Measurements from ENCODE around the gene ZDHHC8.

Gene ZDHHC8

DNA sequence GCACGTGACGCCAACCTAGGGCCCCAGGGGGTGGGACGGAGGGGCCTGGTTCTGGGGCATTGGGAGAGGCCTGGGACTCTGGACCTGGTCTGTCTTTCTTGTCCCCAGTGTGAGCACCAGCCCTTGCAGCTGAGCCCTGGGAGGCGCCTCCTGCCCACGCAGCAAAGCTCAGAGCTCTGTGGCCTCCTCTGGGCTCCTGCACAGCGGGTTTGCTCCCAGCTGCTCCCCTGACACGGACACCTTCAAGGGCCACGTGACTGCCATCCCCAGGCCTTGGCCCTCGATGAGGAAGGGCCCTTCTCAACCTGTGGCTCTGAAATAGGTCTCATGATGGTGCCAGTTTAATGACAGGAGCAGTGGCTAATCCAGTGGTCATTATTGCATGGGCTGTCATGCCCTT lies 50.8 kb downstream of the ZDHHC8 start:
- no peak for DNase-seq (ENCODE audit: low read depth)
- no peak overlapping the region for H3K4me3 ChIP-seq (ENCODE audit: low read depth, low read length)
- TF ChIP-seq CTCF (IDR thresholded peaks at IDR 0.05; ENCODE audit: control insufficient read depth, extremely low read depth, insufficient read depth): no peak

GRCh38 chr22:20183101-20183500 lies 51.5 kb downstream of the ZDHHC8 start:
- no peak for TF ChIP-seq CTCF (IDR thresholded peaks at IDR 0.05; ENCODE audit: control insufficient read depth, extremely low read depth, insufficient read depth)
- no peak for DNase-seq (ENCODE audit: low read depth)
- H3K4me3 ChIP-seq (ENCODE audit: low read depth, low read length): no peak overlapping the region

DNA sequence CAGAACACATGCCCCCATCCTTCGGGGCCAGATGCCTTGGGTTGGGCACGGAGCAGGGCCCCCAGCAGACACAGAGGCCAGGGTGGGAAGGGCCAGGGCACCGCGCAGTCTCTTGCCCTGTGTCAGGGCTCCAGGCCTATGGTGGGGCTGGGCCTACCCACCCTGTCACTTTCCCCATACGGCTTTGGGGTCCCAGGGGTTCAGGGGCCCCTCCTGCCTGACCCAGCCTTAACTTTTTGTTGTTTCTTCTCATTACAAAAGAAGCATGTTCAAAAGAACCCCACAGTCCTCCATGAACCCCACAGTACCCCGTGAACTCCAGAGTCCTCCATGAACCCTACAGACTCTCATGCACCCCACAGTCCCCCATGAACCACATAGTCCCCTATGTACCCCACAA lies 52.2 kb downstream of the ZDHHC8 start:
- TF ChIP-seq CTCF (IDR thresholded peaks at IDR 0.05; ENCODE audit: control insufficient read depth, extremely low read depth, insufficient read depth): no peak
- no peak overlapping the region for H3K4me3 ChIP-seq (ENCODE audit: low read depth, low read length)
- DNase-seq (ENCODE audit: low read depth): no peak

DNA sequence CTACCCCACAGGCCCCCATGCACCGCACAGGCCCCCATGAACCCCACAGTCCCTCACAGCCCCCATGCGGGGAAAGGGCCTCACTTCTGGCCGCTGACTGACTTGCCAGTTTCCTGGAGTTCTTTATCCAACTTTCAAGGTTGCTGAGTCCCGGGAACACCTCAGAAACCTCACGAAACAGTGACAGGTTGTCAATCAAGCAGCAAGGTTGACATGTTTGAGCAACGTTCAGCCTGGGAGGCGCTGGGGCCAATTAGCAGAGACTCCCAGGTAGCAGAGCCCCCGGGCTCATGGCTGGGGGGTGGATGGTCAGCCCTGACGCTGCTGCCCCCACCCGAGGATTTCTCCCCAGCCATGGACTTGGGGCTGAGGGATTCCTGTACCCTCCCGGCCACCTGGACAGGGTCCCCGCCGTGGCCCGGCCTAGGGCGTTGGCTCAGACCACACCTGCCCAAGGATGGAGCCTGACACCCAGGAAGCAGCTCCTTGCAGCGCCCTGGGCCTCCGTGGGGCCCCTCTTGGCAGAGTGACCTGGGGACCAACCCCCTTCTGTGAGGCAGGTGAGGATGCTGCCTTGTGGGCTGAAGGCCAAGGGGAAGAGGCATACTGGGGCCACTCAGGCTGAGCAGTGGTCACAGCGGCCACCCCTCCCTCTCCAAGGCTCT lies 53.0 kb downstream of the ZDHHC8 start:
- no peak for DNase-seq (ENCODE audit: low read depth)
- H3K4me3 ChIP-seq (ENCODE audit: low read depth, low read length): no peak overlapping the region
- TF ChIP-seq CTCF (IDR thresholded peaks at IDR 0.05; ENCODE audit: control insufficient read depth, extremely low read depth, insufficient read depth): no peak

DNA sequence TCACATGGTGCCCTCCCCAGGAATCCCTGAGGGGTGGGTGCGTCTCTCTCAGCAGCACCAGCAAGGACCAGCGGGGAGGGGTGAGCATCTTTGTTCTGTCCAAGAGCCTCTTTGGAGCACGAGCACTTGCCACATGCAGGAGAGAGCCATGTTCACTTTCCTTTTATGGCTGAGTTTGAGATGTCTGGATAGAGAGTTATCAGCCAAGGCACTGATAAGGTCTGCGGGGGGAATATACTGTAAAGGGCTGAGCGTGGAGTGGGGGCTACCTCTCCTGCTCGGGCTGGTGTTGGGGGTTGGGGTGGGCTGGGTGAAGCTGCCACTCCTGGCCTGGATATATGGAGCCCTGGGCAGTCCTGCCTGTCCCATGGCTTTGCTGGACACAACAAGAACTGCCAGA lies 54.1 kb downstream of the ZDHHC8 start:
- H3K4me3 ChIP-seq (ENCODE audit: low read depth, low read length): no peak overlapping the region
- no peak for TF ChIP-seq CTCF (IDR thresholded peaks at IDR 0.05; ENCODE audit: control insufficient read depth, extremely low read depth, insufficient read depth)
- DNase-seq (ENCODE audit: low read depth): no peak

DNA sequence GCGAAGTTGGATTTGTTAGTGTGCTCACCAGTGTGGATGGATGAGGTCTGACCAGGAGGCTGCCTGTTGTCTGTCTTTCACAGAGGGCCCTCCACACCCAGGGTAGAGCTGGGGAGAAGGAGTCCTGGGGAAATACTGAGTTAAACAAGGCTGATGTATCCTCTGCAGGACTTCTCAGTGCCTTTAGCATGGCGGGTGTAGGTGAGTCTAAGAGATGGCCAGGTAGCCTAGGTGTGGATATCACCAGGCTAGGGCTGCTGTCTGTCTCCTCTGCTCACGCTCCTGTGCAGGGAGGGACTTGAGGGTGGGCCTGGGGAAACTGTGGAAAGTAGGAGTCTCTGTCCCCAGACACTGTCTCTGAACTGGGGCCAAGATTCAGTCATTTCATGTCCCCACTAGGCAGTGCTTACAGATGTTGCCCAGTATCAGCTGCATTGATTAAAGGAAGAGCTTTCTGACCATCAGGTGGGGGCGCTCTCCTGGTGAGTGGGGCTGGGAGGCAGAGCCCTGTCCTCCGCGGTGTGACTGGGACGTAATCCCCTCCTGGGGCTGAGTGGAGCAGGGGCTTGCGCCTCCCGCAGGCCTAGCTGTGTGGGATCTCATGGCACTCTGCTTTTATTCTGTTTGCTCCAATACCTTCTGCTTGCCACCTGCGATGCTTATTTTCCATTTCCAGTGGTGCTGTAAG lies 54.7 kb downstream of the ZDHHC8 start:
- no peak for TF ChIP-seq CTCF (IDR thresholded peaks at IDR 0.05; ENCODE audit: control insufficient read depth, extremely low read depth, insufficient read depth)
- H3K4me3 ChIP-seq (ENCODE audit: low read depth, low read length): no peak overlapping the region
- no peak for DNase-seq (ENCODE audit: low read depth)
